ENCODE measurements around the gene PPP2R5D.

PPP2R5D gene

GRCh38 chr6:43034190-43034525 is 49.8 kb downstream of the PPP2R5D start:
- H3K36me3 ChIP-seq (replicated peaks; ENCODE audit: insufficient read depth, low read length) = no peaks in the 10 kb centered on the region
- H3F3A ChIP-seq (ENCODE audit: insufficient read depth, low read length) = no peaks in the 10 kb centered on the region
- DNase-seq = no peak
- H3K9me2 ChIP-seq (replicated peaks; ENCODE audit: insufficient read depth, low read length) = no peaks in the 10 kb centered on the region
- H3K4me1 ChIP-seq (ENCODE audit: low read length) = peaks cover 3% of the 10 kb centered on the region; the same call in 1 of the 2 replicates
- H3K27me3 ChIP-seq (replicated peaks; ENCODE audit: insufficient read depth, low read length) = no peaks in the 10 kb centered on the region
- no peak overlapping the region for H3K9ac ChIP-seq (ENCODE audit: low read length)
- H3K4me2 ChIP-seq (ENCODE audit: low read depth, low read length) = no peak overlapping the region
- H3K27ac ChIP-seq (ENCODE audit: low read length) = no peak overlapping the region
- no peaks in the 10 kb centered on the region for H3K9me3 ChIP-seq (replicated peaks; ENCODE audit: insufficient read depth, low read length)
- no peaks in the 10 kb centered on the region for H4K20me1 ChIP-seq (ENCODE audit: insufficient read depth, low read length)
- no peak overlapping the region for H2AFZ ChIP-seq (ENCODE audit: low read length)
- H3K79me2 ChIP-seq (ENCODE audit: low read length) = no peaks in the 10 kb centered on the region
- TF ChIP-seq EZH2 (optimal IDR thresholded peaks at IDR 0.05; ENCODE audit: low read depth, low read length) (no peak), EZH2phosphoT487 (IDR thresholded peaks at IDR 0.05; ENCODE audit: low read length) (no peak)
- TF ChIP-seq, protein P1, sequence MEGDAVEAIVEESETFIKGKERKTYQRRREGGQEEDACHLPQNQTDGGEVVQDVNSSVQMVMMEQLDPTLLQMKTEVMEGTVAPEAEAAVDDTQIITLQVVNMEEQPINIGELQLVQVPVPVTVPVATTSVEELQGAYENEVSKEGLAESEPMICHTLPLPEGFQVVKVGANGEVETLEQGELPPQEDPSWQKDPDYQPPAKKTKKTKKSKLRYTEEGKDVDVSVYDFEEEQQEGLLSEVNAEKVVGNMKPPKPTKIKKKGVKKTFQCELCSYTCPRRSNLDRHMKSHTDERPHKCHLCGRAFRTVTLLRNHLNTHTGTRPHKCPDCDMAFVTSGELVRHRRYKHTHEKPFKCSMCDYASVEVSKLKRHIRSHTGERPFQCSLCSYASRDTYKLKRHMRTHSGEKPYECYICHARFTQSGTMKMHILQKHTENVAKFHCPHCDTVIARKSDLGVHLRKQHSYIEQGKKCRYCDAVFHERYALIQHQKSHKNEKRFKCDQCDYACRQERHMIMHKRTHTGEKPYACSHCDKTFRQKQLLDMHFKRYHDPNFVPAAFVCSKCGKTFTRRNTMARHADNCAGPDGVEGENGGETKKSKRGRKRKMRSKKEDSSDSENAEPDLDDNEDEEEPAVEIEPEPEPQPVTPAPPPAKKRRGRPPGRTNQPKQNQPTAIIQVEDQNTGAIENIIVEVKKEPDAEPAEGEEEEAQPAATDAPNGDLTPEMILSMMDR (IDR thresholded peaks at IDR 0.05; ENCODE audit: low read length) = no peak
- H3K4me3 ChIP-seq (ENCODE audit: low read length) = no peak overlapping the region

DNA sequence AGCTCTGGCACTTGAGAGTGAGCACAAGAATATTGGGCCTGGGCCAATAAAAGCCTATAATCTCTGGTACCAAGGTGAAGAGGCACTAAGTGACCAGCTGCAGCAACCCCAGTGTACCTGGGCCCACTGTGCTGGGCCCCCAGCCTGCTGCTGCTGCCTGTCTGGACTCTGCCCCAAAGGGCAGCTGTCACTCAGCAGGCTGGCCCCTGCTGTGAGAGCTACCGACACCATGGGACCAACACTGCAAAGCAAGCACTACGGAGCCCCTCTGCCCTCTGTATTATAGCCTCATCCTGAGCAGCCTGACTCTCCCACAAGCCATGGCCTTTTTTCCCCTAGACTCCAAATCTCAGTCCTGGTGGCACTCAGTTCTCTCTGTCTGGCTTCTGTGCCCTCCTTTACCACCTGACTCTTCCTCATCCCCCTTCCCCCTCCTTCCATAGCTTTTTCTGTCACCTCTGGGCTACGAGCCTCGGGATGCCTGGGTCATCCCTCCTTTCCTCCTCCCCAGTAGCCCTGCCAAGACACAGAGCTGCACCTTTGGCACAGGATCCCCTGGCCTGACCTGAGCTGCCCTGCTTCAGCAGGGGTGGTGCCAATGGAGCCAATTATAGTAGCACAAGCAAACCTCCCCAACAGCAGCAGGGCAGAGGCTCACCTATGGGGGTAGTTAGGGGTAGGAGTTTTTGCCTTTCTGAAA is 51.3 kb downstream of the PPP2R5D start:
- DNase-seq = no peak
- Histone ChIP-seq H3K4me3 (ENCODE audit: low read length) (no peak overlapping the region), H3K4me2 (ENCODE audit: low read depth, low read length) (no peak overlapping the region), H2AFZ (ENCODE audit: low read length) (no peak overlapping the region), H3K36me3 (replicated peaks; ENCODE audit: insufficient read depth, low read length) (no peaks in the 10 kb centered on the region), H3K27me3 (replicated peaks; ENCODE audit: insufficient read depth, low read length) (no peaks in the 10 kb centered on the region), H3K4me1 (ENCODE audit: low read length) (peaks cover 4% of the 10 kb centered on the region; the same call in 1 of the 2 replicates), H3K9ac (ENCODE audit: low read length) (no peak overlapping the region), H3K79me2 (ENCODE audit: low read length) (no peaks in the 10 kb centered on the region), H3K27ac (ENCODE audit: low read length) (no peak overlapping the region), H4K20me1 (ENCODE audit: insufficient read depth, low read length) (no peaks in the 10 kb centered on the region), H3K9me3 (replicated peaks; ENCODE audit: insufficient read depth, low read length) (no peaks in the 10 kb centered on the region), H3K9me2 (replicated peaks; ENCODE audit: insufficient read depth, low read length) (no peaks in the 10 kb centered on the region), H3F3A (ENCODE audit: insufficient read depth, low read length) (no peaks in the 10 kb centered on the region)
- TF ChIP-seq EZH2phosphoT487 (IDR thresholded peaks at IDR 0.05; ENCODE audit: low read length) = no peak
- TF ChIP-seq, protein P1 (IDR thresholded peaks at IDR 0.05; ENCODE audit: low read length) = no peak
- TF ChIP-seq EZH2 (optimal IDR thresholded peaks at IDR 0.05; ENCODE audit: low read depth, low read length) = no peak

DNA sequence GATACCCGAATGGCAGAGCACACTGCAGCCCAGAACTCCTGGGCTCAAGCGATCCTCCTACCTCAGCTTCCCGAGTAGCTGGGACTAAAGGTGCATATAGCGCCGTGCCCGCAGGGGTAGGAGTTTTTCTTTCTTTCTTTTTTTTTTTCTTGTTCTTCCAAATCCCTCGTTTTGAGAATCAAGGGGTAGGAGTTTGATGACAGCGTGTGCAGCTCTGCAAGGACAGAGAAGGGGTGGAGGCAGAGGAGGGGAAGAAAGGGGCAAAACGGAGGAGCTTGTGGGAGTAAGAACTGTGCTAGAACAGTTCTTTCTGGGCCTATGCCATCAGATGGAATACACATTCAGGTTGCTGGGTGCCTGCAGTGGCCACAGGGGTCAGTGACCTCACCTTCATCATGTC is 52.3 kb downstream of the PPP2R5D start:
- H3K9me3 ChIP-seq (replicated peaks; ENCODE audit: insufficient read depth, low read length) = no peaks in the 10 kb centered on the region
- H2AFZ ChIP-seq (ENCODE audit: low read length) = no peak overlapping the region
- no peaks in the 10 kb centered on the region for H3K79me2 ChIP-seq (ENCODE audit: low read length)
- H3K36me3 ChIP-seq (replicated peaks; ENCODE audit: insufficient read depth, low read length) = no peaks in the 10 kb centered on the region
- no peak overlapping the region for H3K4me3 ChIP-seq (ENCODE audit: low read length)
- no peaks in the 10 kb centered on the region for H3K9me2 ChIP-seq (replicated peaks; ENCODE audit: insufficient read depth, low read length)
- no peak overlapping the region for H3K27ac ChIP-seq (ENCODE audit: low read length)
- peaks cover 4% of the 10 kb centered on the region; the same call in 1 of the 2 replicates for H3K4me1 ChIP-seq (ENCODE audit: low read length)
- H3K4me2 ChIP-seq (ENCODE audit: low read depth, low read length) = no peak overlapping the region
- no peaks in the 10 kb centered on the region for H3K27me3 ChIP-seq (replicated peaks; ENCODE audit: insufficient read depth, low read length)
- TF ChIP-seq, protein P1 (IDR thresholded peaks at IDR 0.05; ENCODE audit: low read length) = no peak
- no peak for TF ChIP-seq EZH2phosphoT487 (IDR thresholded peaks at IDR 0.05; ENCODE audit: low read length)
- no peak for TF ChIP-seq EZH2 (optimal IDR thresholded peaks at IDR 0.05; ENCODE audit: low read depth, low read length)
- no peaks in the 10 kb centered on the region for H4K20me1 ChIP-seq (ENCODE audit: insufficient read depth, low read length)
- no peaks in the 10 kb centered on the region for H3F3A ChIP-seq (ENCODE audit: insufficient read depth, low read length)
- no peak for DNase-seq
- H3K9ac ChIP-seq (ENCODE audit: low read length) = no peak overlapping the region

All from MM.1S (cell line).